HepG2 (cell line): ENCODE measurements around the gene CTDNEP1. TPM values are rescaled to one million over a fixed set of nuclear protein-coding genes. Genes with fewer than 3 reads are reported as not detected.

Experiments
- GFI1 ChIP-seq: sonication (generic); formaldehyde crosslinking; IDR thresholded peaks from 2 replicates; pipeline ENCODE4 v1.5.0; 2020; ENCODE audit warnings: missing genetic modification reagents, mild to moderate bottlenecking, borderline replicate concordance
- HHEX ChIP-seq: IDR thresholded peaks from 2 replicates; pipeline ENCODE4 v1.6.1; 2016; ENCODE audit warnings: control low read depth
- HNF1A ChIP-seq, 2 experiments: sonication (generic) in 1 of 2; formaldehyde crosslinking in 1 of 2; IDR thresholded peaks; 2 replicates each; pipeline versions ENCODE4 v1.4.0 to v1.6.1; 2016 to 2020; ENCODE audit warnings: borderline replicate concordance in 1 of 2, low read depth in 1 of 2, mild to moderate bottlenecking in 1 of 2, missing genetic modification reagents in 1 of 2
- MAZ ChIP-seq, 2 experiments: sonication (generic) in 1 of 2; formaldehyde crosslinking in 1 of 2; IDR thresholded peaks; 2 replicates each; pipeline versions ENCODE4 v1.5.0 to v1.6.1; 2012 to 2020; ENCODE audit warnings: low read depth in 2 of 2, mild to moderate bottlenecking in 2 of 2, borderline replicate concordance in 1 of 2, improper control_type of control experiment in 1 of 2, low read length in 1 of 2, missing genetic modification reagents in 1 of 2, moderate library complexity in 1 of 2
- NKX3-1 ChIP-seq: sonication (generic); formaldehyde crosslinking; IDR thresholded peaks from 2 replicates; pipeline ENCODE4 v1.5.0; 2020; ENCODE audit warnings: missing genetic modification reagents
- TFDP2 ChIP-seq: sonication (generic); formaldehyde crosslinking; IDR thresholded peaks from 2 replicates; pipeline ENCODE4 v1.4.0; 2020; ENCODE audit warnings: missing genetic modification reagents
- U2AF1 ChIP-seq: fragments of 200-400 bp; formaldehyde crosslinking; optimal IDR thresholded peaks from 2 replicates; pipeline ENCODE3; 2017; ENCODE audit warnings: mild to moderate bottlenecking, low read depth, low read length
- XRCC5 ChIP-seq: fragments of 200-400 bp; formaldehyde crosslinking; optimal IDR thresholded peaks from 2 replicates; pipeline ENCODE3; 2017; ENCODE audit warnings: mild to moderate bottlenecking, low read length
- ZBTB40 ChIP-seq, 2 experiments: fragments of 450-650 bp in 1 of 2; sonication (generic) in 1 of 2; formaldehyde crosslinking in 1 of 2; IDR thresholded peaks; 2 replicates each; pipeline versions ENCODE4 v1.6.1 to v1.8.0; 2016 to 2022; ENCODE audit warnings: antibody characterized with exemption in 1 of 2, mild to moderate bottlenecking in 1 of 2, missing genetic modification reagents in 1 of 2
- ZMYM4 ChIP-seq: sonication (generic); formaldehyde crosslinking; IDR thresholded peaks from 2 replicates; pipeline ENCODE4 v1.8.1; 2023; ENCODE audit warnings: mild to moderate bottlenecking, missing genetic modification reagents
- ZNF558 ChIP-seq: sonication (generic); formaldehyde crosslinking; IDR thresholded peaks from 2 replicates; pipeline ENCODE4 v1.9.0; 2022; ENCODE audit warnings: mild to moderate bottlenecking, missing genetic modification reagents, borderline replicate concordance
- ZSCAN25 ChIP-seq: sonication (generic); formaldehyde crosslinking; IDR thresholded peaks from 2 replicates; pipeline ENCODE4 v1.8.0; 2022; ENCODE audit warnings: mild to moderate bottlenecking, missing genetic modification reagents
- polyA plus RNA-seq, 8 experiments: library from polyadenylated mRNA; depleted of rRNA in 3 of 8; stranded (reverse) in 7 of 8; unstranded in 1 of 8; fragments of >200 nt; fragmentation: Illumina TruSeq in 4 of 8; extraction: Trizol in 4 of 8; gene quantifications; 2 replicates each; pipeline versions ENCODE4 v1.2.1 to v1.2.3, GENCODE V29; 2011 to 2016; ENCODE audit warnings: low read depth in 4 of 8, missing spikeins in 1 of 8, mixed read lengths in 1 of 8; ENCODE audit not compliant: insufficient read depth in 1 of 8
- total RNA-seq, 5 experiments: library from RNA; depleted of rRNA; stranded (reverse); fragments of >200 nt; fragmentation: Illumina TruSeq; extraction: Trizol; gene quantifications; 2 replicates each; pipeline ENCODE4 v1.2.3, GENCODE V29; 2016; ENCODE audit warnings: low read depth in 1 of 5

CTDNEP1 gene
- total and polyA plus RNA-seq, 2 of the 13 experiments (the other 11 are each of a cell fraction or from before 2014, with no cell fraction given), result 19.8 to 118 TPM

- peak; percentile 49 for TF ChIP-seq ZBTB40 (IDR thresholded peaks at IDR 0.05)
- TF ChIP-seq ZBTB40 (CRISPR knock-in tag; IDR thresholded peaks at IDR 0.05), result no peak
- TF ChIP-seq MAZ (IDR thresholded peaks at IDR 0.05; ENCODE audit: borderline replicate concordance, low read depth, low read length), result peak; percentile 25
- peak; percentile 26; the same call in 1 of the 2 replicates for TF ChIP-seq MAZ (CRISPR knock-in tag; IDR thresholded peaks at IDR 0.05; ENCODE audit: low read depth)
- no peak for TF ChIP-seq HNF1A (IDR thresholded peaks at IDR 0.05; ENCODE audit: low read depth)
- no peak for TF ChIP-seq HNF1A (CRISPR knock-in tag; IDR thresholded peaks at IDR 0.05; ENCODE audit: borderline replicate concordance)
- peak; percentile 68 for TF ChIP-seq TFDP2
- no peak for TF ChIP-seq U2AF1
- TF ChIP-seq HHEX (CRISPR knock-in tag), result no peak
- no peak for TF ChIP-seq ZSCAN25 (CRISPR knock-in tag)
- 0 out of 2 replicates have a peak, but pooled peaks have one; percentile 33 for TF ChIP-seq NKX3-1 (CRISPR knock-in tag)
- TF ChIP-seq ZMYM4, result no peak
- no peak for TF ChIP-seq XRCC5
- TF ChIP-seq GFI1, result no peak
- TF ChIP-seq ZNF558, result 0 out of 2 replicates have a peak, but pooled peaks have one; percentile 73
Measured at GRCh38 chr17:7251661-7252175, at the start of gene CTDNEP1 (continued).
